Hepatocyte (in vitro differentiated cells): ENCODE measurements around the gene TMED7.

Experiments
- CTCF ChIP-seq: fragments of 200-600 bp; sonication (generic); IDR thresholded peaks from 2 replicates; pipeline ENCODE4 v1.5.1; 2016; ENCODE audit warnings: antibody characterized with exemption, mild to moderate bottlenecking; ENCODE audit not compliant: poor library complexity
- EZH2 ChIP-seq: fragments of 200-600 bp; sonication (generic); IDR thresholded peaks from 2 replicates; pipeline ENCODE4 v1.6.1; 2016; ENCODE audit warnings: antibody characterized with exemption, mild to moderate bottlenecking, borderline replicate concordance

- TF ChIP-seq CTCF (no peak), EZH2 (no peak)
Observed at GRCh38 chr5:115649541-115649940, 23.7 kb upstream of the TMED7 start.
